Measurements from ENCODE around the gene ASF1B.

- TF ChIP-seq, protein P1, sequence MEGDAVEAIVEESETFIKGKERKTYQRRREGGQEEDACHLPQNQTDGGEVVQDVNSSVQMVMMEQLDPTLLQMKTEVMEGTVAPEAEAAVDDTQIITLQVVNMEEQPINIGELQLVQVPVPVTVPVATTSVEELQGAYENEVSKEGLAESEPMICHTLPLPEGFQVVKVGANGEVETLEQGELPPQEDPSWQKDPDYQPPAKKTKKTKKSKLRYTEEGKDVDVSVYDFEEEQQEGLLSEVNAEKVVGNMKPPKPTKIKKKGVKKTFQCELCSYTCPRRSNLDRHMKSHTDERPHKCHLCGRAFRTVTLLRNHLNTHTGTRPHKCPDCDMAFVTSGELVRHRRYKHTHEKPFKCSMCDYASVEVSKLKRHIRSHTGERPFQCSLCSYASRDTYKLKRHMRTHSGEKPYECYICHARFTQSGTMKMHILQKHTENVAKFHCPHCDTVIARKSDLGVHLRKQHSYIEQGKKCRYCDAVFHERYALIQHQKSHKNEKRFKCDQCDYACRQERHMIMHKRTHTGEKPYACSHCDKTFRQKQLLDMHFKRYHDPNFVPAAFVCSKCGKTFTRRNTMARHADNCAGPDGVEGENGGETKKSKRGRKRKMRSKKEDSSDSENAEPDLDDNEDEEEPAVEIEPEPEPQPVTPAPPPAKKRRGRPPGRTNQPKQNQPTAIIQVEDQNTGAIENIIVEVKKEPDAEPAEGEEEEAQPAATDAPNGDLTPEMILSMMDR (IDR thresholded peaks at IDR 0.05): no peak
- TF ChIP-seq POLR2A (IDR thresholded peaks at IDR 0.05): no peak
Observed at GRCh38 chr19:14162871-14163297, 26.5 kb upstream of the ASF1B start.

Data from prostate gland (tissue), 2 donors.